Epithelial cell of umbilical artery (primary cell): Measurements from ENCODE around the gene PSMD5. TPM values are rescaled to one million over a fixed set of nuclear protein-coding genes. Genes with fewer than 3 reads are reported as not detected.

Experiments used
- total RNA-seq: library from RNA; depleted of rRNA; stranded (reverse); fragments of >200 nt; gene quantifications from 2 replicates; pipeline ENCODE4 v1.2.3, GENCODE V29; 2014

The PSMD5 gene
- 26.3 and 27.3 TPM in 2 replicates for total RNA-seq

GRCh38 chr9:120842685-120843485, at the start of gene PSMD5:
TSS of gene PSMD5 (minus strand) at chr9:120842922. CDS start at chr9:120842909, 13 bp downstream.

GRCh38 chr9:120876842-120877240, 34.1 kb upstream of the PSMD5 start, which contains the start of gene PHF19:
TSS of gene PHF19 (minus strand) at chr9:120877188. CDS start at chr9:120874741, 2,447 bp downstream.

GRCh38 chr9:120792898-120793765, 49.6 kb downstream of the PSMD5 start, which contains the start of gene FBXW2:
TSS of gene FBXW2 (minus strand) at chr9:120793416. CDS start at chr9:120788258, 5,158 bp downstream.

Other genes with a start within 250 kb of the PSMD5 start
- 4.9 and 9.3 TPM in 2 replicates for gene MEGF9, start 128.5 kb downstream of the PSMD5 start, total RNA-seq
- 26.0 and 43.5 TPM in 2 replicates for gene FBXW2, start 49.5 kb downstream of the PSMD5 start, total RNA-seq
- gene PHF19, start 34.3 kb upstream of the PSMD5 start, total RNA-seq = 39.3 and 60.3 TPM in 2 replicates
- 1.3 and 3.8 TPM in 2 replicates for gene TRAF1, start 83.9 kb upstream of the PSMD5 start, total RNA-seq
- 2.3 TPM in 2 replicates for gene C5, start 207.4 kb upstream of the PSMD5 start, total RNA-seq
- gene CNTRL, start 232.0 kb upstream of the PSMD5 start, total RNA-seq = 7.1 and 13.4 TPM in 2 replicates